ENCODE data around the gene POC1B.

The POC1B gene

GRCh38 chr12:89383235-89384049 is 142.4 kb downstream of the POC1B start:
- no peak for DNase-seq

GRCh38 chr12:89382328-89382727 is 143.5 kb downstream of the POC1B start:
- DNase-seq = no peak

- DNase-seq = no peak
These were observed 145.9 kb downstream of the POC1B start for GRCh38 chr12:89379839-89380467.

- no peak for DNase-seq
These were observed 146.6 kb downstream of the POC1B start for GRCh38 chr12:89379148-89379838.

- DNase-seq = no peak
These were observed 149.0 kb downstream of the POC1B start for GRCh38 chr12:89376844-89377243.

- no peak for DNase-seq
These were observed 149.7 kb downstream of the POC1B start for GRCh38 chr12:89376202-89376529.

- DNase-seq = no peak
These were observed 151.9 kb downstream of the POC1B start for GRCh38 chr12:89373763-89374572.

- DNase-seq = no peak
These were observed 153.1 kb downstream of the POC1B start for GRCh38 chr12:89372584-89373370.

- DNase-seq = no peak
These were observed 155.0 kb downstream of the POC1B start for GRCh38 chr12:89370850-89371249.

- DNase-seq = no peak
These were observed 155.4 kb downstream of the POC1B start for GRCh38 chr12:89370421-89370831.
